GM21619 (cell line): ENCODE results near the gene ANKRD13B.

Experiments used
- ATAC-seq: cut with Tn5 transposase; IDR thresholded peaks from one replicate; pipeline ENCODE4 v1.9.1; 2021; ENCODE audit not compliant: unreplicated experiment

The ANKRD13B gene

GRCh38 chr17:29594519-29595090 is 1.7 kb downstream of the ANKRD13B start:
- no peak for ATAC-seq

- ATAC-seq = no peak
Measured at GRCh38 chr17:29595107-29595942, 2.4 kb downstream of the ANKRD13B start.

- no peak for ATAC-seq
Measured at GRCh38 chr17:29595943-29596774, 3.2 kb downstream of the ANKRD13B start.

GRCh38 chr17:29596811-29597210 is 3.9 kb downstream of the ANKRD13B start:
- ATAC-seq = no peak

- ATAC-seq = no peak
Measured at GRCh38 chr17:29597361-29598172, 4.6 kb downstream of the ANKRD13B start.

- ATAC-seq = no peak
Measured at GRCh38 chr17:29603109-29603674, 10.3 kb downstream of the ANKRD13B start.

GRCh38 chr17:29607557-29608195 is 14.7 kb downstream of the ANKRD13B start:
- ATAC-seq = no peak

- no peak for ATAC-seq
Measured at GRCh38 chr17:29608986-29609385, 16.1 kb downstream of the ANKRD13B start.

- no peak for ATAC-seq
Measured at GRCh38 chr17:29610395-29610794, 17.5 kb downstream of the ANKRD13B start.

- ATAC-seq = no peak
Measured at GRCh38 chr17:29611351-29612093, 18.6 kb downstream of the ANKRD13B start.

- no peak for ATAC-seq
Measured at GRCh38 chr17:29612094-29612403, 19.1 kb downstream of the ANKRD13B start.

- ATAC-seq = no peak
Measured at GRCh38 chr17:29612404-29613280, 19.7 kb downstream of the ANKRD13B start.

GRCh38 chr17:29613352-29613837 is 20.5 kb downstream of the ANKRD13B start:
- no peak for ATAC-seq

GRCh38 chr17:29613856-29614255 is 20.9 kb downstream of the ANKRD13B start:
- no peak for ATAC-seq

GRCh38 chr17:29614349-29615047 is 21.6 kb downstream of the ANKRD13B start:
- ATAC-seq = no peak

- no peak for ATAC-seq
Measured at GRCh38 chr17:29615048-29615385, 22.1 kb downstream of the ANKRD13B start.

- ATAC-seq = peak; percentile 50
Measured at GRCh38 chr17:29615492-29616299, 22.8 kb downstream of the ANKRD13B start.
